ENCODE measurements around the gene ATF7.

The ATF7 gene

GRCh38 chr12:53507603-53507885 is 118.6 kb downstream of the ATF7 start:
- DNase-seq (ENCODE audit: low spot score): no peak

DNA sequence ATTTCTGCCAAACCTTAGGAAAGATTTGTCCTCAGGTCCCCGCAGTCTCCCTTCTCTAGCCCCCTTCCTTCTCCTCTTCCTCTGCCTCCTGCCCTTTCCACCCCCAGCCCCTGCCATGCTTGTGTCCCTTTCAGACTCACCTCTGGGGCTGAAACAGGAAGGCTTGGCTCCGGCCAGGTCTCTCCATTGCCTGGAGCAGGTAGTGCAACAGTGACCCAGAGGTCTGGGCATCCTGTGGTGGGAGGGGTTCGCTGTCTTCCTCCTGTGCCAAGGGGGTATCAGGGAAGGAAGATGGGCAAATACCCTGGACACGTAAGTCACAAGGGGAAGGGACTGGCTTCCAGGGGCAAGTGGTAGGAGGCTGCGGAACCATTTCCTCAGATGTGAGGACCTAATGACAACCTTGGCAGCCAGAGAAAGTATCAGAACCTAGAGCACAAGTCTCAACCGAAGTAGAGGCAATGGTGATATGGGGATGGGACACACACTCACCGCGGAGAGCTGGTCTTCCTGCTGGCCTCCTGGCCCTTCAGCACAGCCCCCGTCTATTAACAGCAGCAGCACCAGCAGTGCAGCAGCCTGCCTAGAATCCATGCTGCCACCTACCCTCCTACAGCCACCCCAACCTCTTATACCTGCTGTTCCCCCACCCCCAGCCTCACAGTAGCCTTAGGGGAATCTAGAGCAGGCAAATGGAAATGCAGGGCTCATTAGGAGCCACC is 119.1 kb downstream of the ATF7 start, which contains the start of gene NPFF:
Gene NPFF, minus strand, starts transcription at position 604 of the 722 bp plus-strand sequence. Its CDS starts 10 bp downstream, at position 594.
- no peak for TF ChIP-seq CTCF (IDR thresholded peaks at IDR 0.05; ENCODE audit: extremely low read depth, missing control alignments)
- DNase-seq (ENCODE audit: low spot score): no peak

More at GRCh38 chr12:53507603-53507885, 118.6 kb downstream of the ATF7 start:
- TF ChIP-seq CTCF (IDR thresholded peaks at IDR 0.05; ENCODE audit: extremely low read depth, missing control alignments): no peak

DNA sequence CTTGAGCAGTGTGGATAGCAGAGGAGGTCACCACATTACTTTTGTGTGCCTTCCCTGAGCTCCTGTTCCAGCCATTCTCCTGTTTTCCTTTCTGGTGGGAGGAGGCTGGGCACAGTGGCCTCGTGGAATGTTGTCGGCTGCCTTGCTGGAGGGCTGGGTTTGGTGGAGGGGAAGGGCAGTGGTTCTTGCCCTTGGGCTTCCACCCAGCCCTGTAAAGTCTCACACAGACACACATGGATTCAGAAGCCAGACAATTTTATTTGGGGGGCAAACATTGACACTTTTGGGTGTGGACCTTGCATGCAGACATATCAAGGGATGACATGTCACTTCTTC is 119.8 kb downstream of the ATF7 start:
- DNase-seq (ENCODE audit: low spot score): no peak
- no peak for TF ChIP-seq CTCF (IDR thresholded peaks at IDR 0.05; ENCODE audit: extremely low read depth, missing control alignments)

- no peak for DNase-seq (ENCODE audit: low spot score)
- no peak for TF ChIP-seq CTCF (IDR thresholded peaks at IDR 0.05; ENCODE audit: extremely low read depth, missing control alignments)
These were observed 120.4 kb downstream of the ATF7 start for GRCh38 chr12:53505555-53506449.

DNA sequence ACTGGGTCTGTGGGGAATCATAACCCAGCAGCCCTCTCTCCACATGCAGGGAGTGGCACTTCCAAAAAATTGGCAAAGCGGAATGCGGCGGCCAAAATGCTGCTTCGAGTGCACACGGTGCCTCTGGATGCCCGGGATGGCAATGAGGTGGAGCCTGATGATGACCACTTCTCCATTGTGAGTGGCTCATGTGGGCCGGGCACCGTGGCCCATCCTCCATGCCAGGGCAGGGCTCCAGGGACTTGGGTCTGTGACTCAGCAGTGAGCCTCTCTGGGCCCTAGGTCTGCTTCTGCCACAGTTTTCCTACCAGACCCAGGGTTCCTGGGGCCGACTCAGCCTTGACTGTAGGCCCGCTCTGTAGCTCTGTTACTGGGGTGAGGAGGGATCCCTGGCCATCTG is 121.1 kb downstream of the ATF7 start:
- TF ChIP-seq CTCF (IDR thresholded peaks at IDR 0.05; ENCODE audit: extremely low read depth, missing control alignments): no peak
- DNase-seq (ENCODE audit: low spot score): no peak

DNA sequence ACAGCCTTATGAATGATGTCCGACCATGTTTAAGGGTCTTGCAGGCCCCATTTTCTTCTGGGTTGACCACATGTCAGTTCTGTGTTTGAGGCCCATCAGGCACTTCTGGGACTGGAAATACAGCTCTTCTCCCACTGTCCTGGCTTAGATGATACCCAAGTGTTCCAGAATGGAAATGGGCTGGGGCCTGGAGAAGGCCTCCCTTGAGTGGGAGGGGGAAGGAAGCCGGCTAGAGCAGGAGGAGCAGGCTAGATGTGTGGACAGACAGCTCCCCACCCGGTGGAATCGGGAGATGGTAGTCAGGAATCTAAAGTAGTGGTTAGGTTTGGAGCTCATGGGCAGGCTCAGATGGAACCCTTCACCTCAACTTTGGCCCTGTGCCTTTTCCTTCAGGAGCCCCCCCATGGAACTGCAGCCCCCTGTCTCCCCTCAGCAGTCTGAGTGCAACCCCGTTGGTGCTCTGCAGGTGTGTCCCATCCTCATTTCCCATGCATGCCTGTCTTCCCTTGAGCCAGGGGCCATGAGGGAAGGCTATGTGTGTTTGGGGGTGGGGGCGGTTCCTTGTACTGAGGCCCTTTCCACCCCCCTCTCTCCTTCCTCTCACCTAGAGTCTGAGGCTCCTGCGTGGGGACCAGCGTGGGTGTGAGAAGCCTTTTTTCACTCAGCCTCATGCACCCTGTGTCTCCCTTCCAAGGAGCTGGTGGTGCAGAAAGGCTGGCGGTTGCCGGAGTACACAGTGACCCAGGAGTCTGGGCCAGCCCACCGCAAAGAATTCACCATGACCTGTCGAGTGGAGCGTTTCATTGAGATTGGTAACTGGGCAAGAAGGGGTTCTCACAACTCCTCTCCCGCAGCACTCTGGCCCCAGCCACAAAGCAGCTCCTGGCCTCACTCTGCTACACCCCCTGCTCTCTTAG is 121.9 kb downstream of the ATF7 start:
- DNase-seq (ENCODE audit: low spot score): no peak
- TF ChIP-seq CTCF (IDR thresholded peaks at IDR 0.05; ENCODE audit: extremely low read depth, missing control alignments): no peak

Data from GM20000 (cell line).